Naive thymus-derived CD4-positive, alpha-beta T cell (primary cell): ENCODE data around the gene TBX1. TPM values are rescaled to one million over a fixed set of nuclear protein-coding genes. Genes with fewer than 3 reads are reported as not detected.
"Not testable (repeated sequence)": the region's sequence is repeated elsewhere in the genome, so short reads cannot be mapped to it uniquely, and the experiment has no call there.

Source experiments
- ATAC-seq: fragments of 150-1000 bp; cut with Tn5 transposase; 2 replicates; pipeline ENCODE4 v1.10.0; 2021; ENCODE audit warnings: mild to moderate bottlenecking, moderate library complexity
- CTCF ChIA-PET: fragments of 350-600 bp; sonication (Branson Sonifier 250); formaldehyde crosslinking; loops from one replicate; lab custom pipeline; 2021; ENCODE audit warnings: antibody characterized with exemption; lab: Charles Lee
- POLR2A ChIA-PET: fragments of 350-600 bp; sonication (Branson Sonifier 250); formaldehyde crosslinking; loops from one replicate; lab custom pipeline; 2021; ENCODE audit warnings: antibody characterized with exemption, inconsistent platforms; lab: Charles Lee
- DNase-seq, 9 donors: peaks; one replicate each; pipeline versions ENCODE4 v3.0.0 to v3.0.0-alpha.2; 2020 to 2022; ENCODE audit warnings: mixed read lengths in 1 of 9
- H3K27ac ChIP-seq: one replicate; pipeline ENCODE4 v1.7.0; 2013; ENCODE audit warnings: mild to moderate bottlenecking, low read depth, low read length, moderate library complexity
- H3K27me3 ChIP-seq, 2 donors: one replicate each; pipeline ENCODE4 v1.7.0; 2013; ENCODE audit warnings: low read length in 2 of 2, mild to moderate bottlenecking in 2 of 2, moderate library complexity in 2 of 2; ENCODE audit not compliant: control insufficient read depth in 2 of 2, insufficient read depth in 2 of 2
- H3K36me3 ChIP-seq, 3 experiments: 1 replicate in 2 of 3; 2 replicates in 1 of 3; pipeline ENCODE4 v1.7.0; 2013; ENCODE audit warnings: low read length in 3 of 3, mild to moderate bottlenecking in 3 of 3, moderate library complexity in 1 of 3; ENCODE audit not compliant: insufficient read depth in 3 of 3, control insufficient read depth in 2 of 3
- H3K4me1 ChIP-seq, 2 donors: one replicate each; pipeline ENCODE4 v1.7.0; 2013; ENCODE audit warnings: low read length in 2 of 2, mild to moderate bottlenecking in 2 of 2, moderate library complexity in 1 of 2; ENCODE audit not compliant: control insufficient read depth in 2 of 2, insufficient read depth in 2 of 2
- H3K4me3 ChIP-seq: 2 replicates; pipeline ENCODE4 v1.7.0; 2013; ENCODE audit warnings: mild to moderate bottlenecking, low read length
- H3K9me3 ChIP-seq, 3 experiments: 1 replicate in 2 of 3; 2 replicates in 1 of 3; pipeline ENCODE4 v1.7.0; 2013; ENCODE audit warnings: low read length in 3 of 3; ENCODE audit not compliant: control insufficient read depth in 2 of 3
- H3K27ac Mint-ChIP-seq, 9 donors: one replicate each; pipeline ENCODE4 v1.8.0; 2020 to 2022; ENCODE audit warnings: mixed read lengths in 9 of 9, mild to moderate bottlenecking in 8 of 9, moderate library complexity in 5 of 9, inconsistent platforms in 2 of 9
- H3K27me3 Mint-ChIP-seq, 5 donors: one replicate each; pipeline ENCODE4 v1.8.0; 2021 to 2022; ENCODE audit warnings: mixed read lengths in 5 of 5, mild to moderate bottlenecking in 1 of 5
- H3K36me3 Mint-ChIP-seq, 5 donors: one replicate each; pipeline ENCODE4 v1.8.0; 2020 to 2022; ENCODE audit warnings: mixed read lengths in 5 of 5, mild to moderate bottlenecking in 3 of 5, inconsistent platforms in 1 of 5
- H3K4me1 Mint-ChIP-seq, 7 donors: one replicate each; pipeline ENCODE4 v1.8.0; 2020 to 2022; ENCODE audit warnings: mixed read lengths in 7 of 7, mild to moderate bottlenecking in 3 of 7, inconsistent platforms in 1 of 7
- H3K4me3 Mint-ChIP-seq, 10 donors: one replicate each; pipeline ENCODE4 v1.8.0; 2020 to 2022; ENCODE audit warnings: mild to moderate bottlenecking in 10 of 10, mixed read lengths in 10 of 10, moderate library complexity in 6 of 10, inconsistent platforms in 2 of 10
- H3K9me3 Mint-ChIP-seq, 11 donors: one replicate each; pipeline ENCODE4 v1.8.0; 2020 to 2022; ENCODE audit warnings: mixed read lengths in 11 of 11, mild to moderate bottlenecking in 4 of 11, inconsistent platforms in 1 of 11, moderate library complexity in 1 of 11
- intact Hi-C, 2 donors: fragments of 100-400 bp; cut with micrococcal nuclease; formaldehyde crosslinking; loops; one replicate each; pipeline ENCODE4 v1.15.1; 2023
- polyA plus RNA-seq, 2 donors: library from polyadenylated mRNA; unstranded; fragments of 300-500 nt; fragmentation: Illumina TruSeq; gene quantifications; one replicate each; pipeline ENCODE4 v1.2.3, GENCODE V29; 2021
- total RNA-seq, 6 experiments: library from RNA in 5 of 6; stranded (reverse) in 5 of 6; gene quantifications; 1 replicate in 5 of 6; 2 replicates in 1 of 6; pipeline ENCODE4 v1.2.3 and lab custom pipeline; 2021 to 2026

TBX1 gene
- total and polyA plus RNA-seq, 7 experiments from 2014 or later, result 0.22 TPM; not detected in 6

- intact Hi-C loops, result no loop called here
- Histone ChIP-seq H3K4me1 (peaks cover 0 to 6% of the 10 kb centered on the region in 2 donors), H3K4me3 (no peak overlapping the region), H3K27me3 (no peaks in the 10 kb centered on the region), H3K36me3 (peaks cover 0 to 26% (median 5%) of the 10 kb centered on the region in 3 experiments), H3K9me3 (peaks cover 0 to 4% (median 0%) of the 10 kb centered on the region in 3 experiments), H3K27ac (no peak overlapping the region)
- H3K4me3 Mint-ChIP-seq, result no peak overlapping the region
- H3K36me3 Mint-ChIP-seq, result peaks cover 11 to 63% (median 43%) of the 10 kb centered on the region in 5 donors
- DNase-seq (no peak), ATAC-seq (no peak)
- ChIA-PET POLR2A (interaction anchor here (0.6 kb wide), 1 partner anchor 71 kb away, joined by 4 read pairs; no protein-coding TSS in a partner anchor), CTCF (no interaction called here)
- peaks cover 0 to 21% (median 12%) of the 10 kb centered on the region in 7 donors for H3K4me1 Mint-ChIP-seq
- no peaks in the 10 kb centered on the region for H3K27me3 Mint-ChIP-seq
- H3K27ac Mint-ChIP-seq, result no peak overlapping the region
- H3K9me3 Mint-ChIP-seq, result peaks cover 0 to 29% (median 7%) of the 10 kb centered on the region in 11 donors
These were observed 30.7 kb downstream of the TBX1 start for GRCh38 chr22:19791243-19791642.

GRCh38 chr22:19791894-19792293 is 31.3 kb downstream of the TBX1 start:
- peaks cover 11 to 66% (median 43%) of the 10 kb centered on the region in 5 donors for H3K36me3 Mint-ChIP-seq
- peaks cover 0 to 26% (median 17%) of the 10 kb centered on the region in 7 donors for H3K4me1 Mint-ChIP-seq
- no peak overlapping the region for H3K27ac ChIP-seq
- H3K4me3 ChIP-seq, result no peak overlapping the region
- H3K4me3 Mint-ChIP-seq, result no peak overlapping the region
- peaks cover 0 to 26% (median 5%) of the 10 kb centered on the region in 3 experiments for H3K36me3 ChIP-seq
- CTCF ChIA-PET, result interaction anchor here (1.5 kb wide), 1 partner anchor 35 kb away, joined by 4 read pairs; no protein-coding TSS in a partner anchor
- no peak overlapping the region for H3K27ac Mint-ChIP-seq
- ATAC-seq (no peak), DNase-seq (no peak)
- intact Hi-C loops, result no loop called here
- POLR2A ChIA-PET, result interaction anchor here (0.6 kb wide), 1 partner anchor 70 kb away, joined by 4 read pairs; no protein-coding TSS in a partner anchor
- H3K27me3 ChIP-seq, result no peaks in the 10 kb centered on the region
- H3K9me3 ChIP-seq, result peaks cover 0 to 4% (median 0%) of the 10 kb centered on the region in 3 experiments
- H3K9me3 Mint-ChIP-seq, result peaks cover 0 to 29% (median 7%) of the 10 kb centered on the region in 11 donors
- H3K27me3 Mint-ChIP-seq, result no peaks in the 10 kb centered on the region
- H3K4me1 ChIP-seq, result peaks cover 0 to 6% of the 10 kb centered on the region in 2 donors

GRCh38 chr22:19792383-19792896 is 31.9 kb downstream of the TBX1 start:
- intact Hi-C loops, H3K27me3 ChIP-seq, H3K4me3 ChIP-seq, H3K27ac ChIP-seq, DNase-seq, H3K4me1 ChIP-seq, POLR2A ChIA-PET, H3K27me3 Mint-ChIP-seq, H3K27ac Mint-ChIP-seq, ATAC-seq, H3K4me3 Mint-ChIP-seq, H3K9me3 ChIP-seq: not testable (repeated sequence)
- H3K9me3 Mint-ChIP-seq, result peaks cover 0 to 29% (median 7%) of the 10 kb centered on the region in 11 donors
- peaks cover 0 to 26% (median 18%) of the 10 kb centered on the region in 7 donors for H3K4me1 Mint-ChIP-seq
- H3K36me3 ChIP-seq, result peaks cover 0 to 26% (median 5%) of the 10 kb centered on the region in 3 experiments
- CTCF ChIA-PET, result interaction anchor here (1.5 kb wide), 1 partner anchor 36 kb away, joined by 4 read pairs; no protein-coding TSS in a partner anchor
- peaks cover 11 to 66% (median 43%) of the 10 kb centered on the region in 5 donors for H3K36me3 Mint-ChIP-seq

GRCh38 chr22:19793161-19793560 is 32.6 kb downstream of the TBX1 start:
- Mint-ChIP-seq H3K9me3 (peaks cover 0 to 29% (median 7%) of the 10 kb centered on the region in 11 donors), H3K4me1 (peaks cover 0 to 26% (median 18%) of the 10 kb centered on the region in 7 donors), H3K36me3 (peaks cover 11 to 61% (median 43%) of the 10 kb centered on the region in 5 donors), H3K4me3 (no peak overlapping the region), H3K27me3 (no peaks in the 10 kb centered on the region), H3K27ac (no peak overlapping the region)
- intact Hi-C loops, result no loop called here
- no peak for DNase-seq
- peaks cover 0 to 19% (median 5%) of the 10 kb centered on the region in 3 experiments for H3K36me3 ChIP-seq
- ChIA-PET CTCF (interaction anchor here (1.5 kb wide), 1 partner anchor 37 kb away, joined by 4 read pairs; no protein-coding TSS in a partner anchor), POLR2A (no interaction called here)
- H3K9me3 ChIP-seq, result peaks cover 0 to 4% (median 0%) of the 10 kb centered on the region in 3 experiments
- ATAC-seq, result no peak
- H3K4me3 ChIP-seq, result no peak overlapping the region
- H3K27me3 ChIP-seq, result no peaks in the 10 kb centered on the region
- no peak overlapping the region for H3K27ac ChIP-seq
- peaks cover 0 to 6% of the 10 kb centered on the region in 2 donors for H3K4me1 ChIP-seq

GRCh38 chr22:19793661-19794310 is 33.2 kb downstream of the TBX1 start:
- Mint-ChIP-seq H3K9me3 (peaks cover 0 to 29% (median 7%) of the 10 kb centered on the region in 11 donors), H3K27me3 (no peaks in the 10 kb centered on the region), H3K36me3 (peaks cover 11 to 55% (median 43%) of the 10 kb centered on the region in 5 donors), H3K4me1 (peaks cover 0 to 26% (median 18%) of the 10 kb centered on the region in 7 donors), H3K4me3 (peak overlapping the region in 2 of 10 donors; percentile 5 to 6), H3K27ac (no peak overlapping the region)
- Histone ChIP-seq H3K4me1 (peaks cover 0 to 6% of the 10 kb centered on the region in 2 donors), H3K9me3 (peaks cover 0 to 4% (median 0%) of the 10 kb centered on the region in 3 experiments), H3K27me3 (no peaks in the 10 kb centered on the region), H3K36me3 (peaks cover 0 to 13% (median 5%) of the 10 kb centered on the region in 3 experiments), H3K4me3 (no peak overlapping the region), H3K27ac (no peak overlapping the region)
- DNase-seq (no peak), ATAC-seq (no peak)
- intact Hi-C loops, result no loop called here
- ChIA-PET POLR2A (no interaction called here), CTCF (no interaction called here)

- intact Hi-C loops, result no loop called here
- H3K4me3 Mint-ChIP-seq, result peak overlapping the region in 6 of 10 donors; percentile 27 to 59 (median 38)
These were observed 35.0 kb downstream of the TBX1 start for GRCh38 chr22:19795617-19796008.

More at GRCh38 chr22:19795617-19796008, 35.0 kb downstream of the TBX1 start:
- H3K27ac Mint-ChIP-seq, result peak overlapping the region in 6 of 9 donors; percentile 15 to 80 (median 62)
- Histone ChIP-seq H3K4me1 (peaks cover 0 to 6% of the 10 kb centered on the region in 2 donors), H3K27ac (no peak overlapping the region), H3K9me3 (peaks cover 0 to 4% (median 0%) of the 10 kb centered on the region in 3 experiments), H3K4me3 (no peak overlapping the region), H3K27me3 (no peaks in the 10 kb centered on the region), H3K36me3 (peaks cover 0 to 18% (median 0%) of the 10 kb centered on the region in 3 experiments)
- H3K27me3 Mint-ChIP-seq, result no peaks in the 10 kb centered on the region
- ChIA-PET CTCF (no interaction called here), POLR2A (interaction anchor here (0.9 kb wide), 1 partner anchor 101 kb away, joined by 4 read pairs; no protein-coding TSS in a partner anchor)
- H3K4me1 Mint-ChIP-seq, result peaks cover 0 to 26% (median 18%) of the 10 kb centered on the region in 7 donors
- no peak for DNase-seq
- no peak for ATAC-seq
- H3K9me3 Mint-ChIP-seq, result peaks cover 0 to 29% (median 7%) of the 10 kb centered on the region in 11 donors
- peaks cover 10 to 49% (median 37%) of the 10 kb centered on the region in 5 donors for H3K36me3 Mint-ChIP-seq
